NCI-H345 (cell line): Measurements from ENCODE around the gene FXYD5.
"Not testable (repeated sequence)": the region's sequence is repeated elsewhere in the genome, so short reads cannot be mapped to it uniquely, and the experiment has no call there.

Source experiments
- DNase-seq: peaks from one replicate; lab custom pipeline; 2025; lab: John Stamatoyannopoulos, UW

FXYD5 gene

GRCh38 chr19:35179830-35180229 lies 25.3 kb downstream of the FXYD5 start:
- no peak for DNase-seq

- DNase-seq = no peak
Measured at GRCh38 chr19:35181387-35181786, 26.9 kb downstream of the FXYD5 start.

GRCh38 chr19:35184267-35184666 lies 29.7 kb downstream of the FXYD5 start:
- no peak for DNase-seq

GRCh38 chr19:35184884-35185283 lies 30.3 kb downstream of the FXYD5 start:
- DNase-seq = no peak

GRCh38 chr19:35194012-35194984 lies 39.8 kb downstream of the FXYD5 start:
- no peak for DNase-seq

- no peak for DNase-seq
Measured at GRCh38 chr19:35195830-35196229, 41.3 kb downstream of the FXYD5 start.

GRCh38 chr19:35196861-35197260 lies 42.3 kb downstream of the FXYD5 start:
- not testable (repeated sequence) for DNase-seq

- DNase-seq = no peak
Measured at GRCh38 chr19:35199481-35199880, 44.9 kb downstream of the FXYD5 start.

- no peak for DNase-seq
Measured at GRCh38 chr19:35202722-35203688, 48.5 kb downstream of the FXYD5 start.

GRCh38 chr19:35204799-35205732 lies 50.5 kb downstream of the FXYD5 start:
- no peak for DNase-seq

GRCh38 chr19:35205733-35206323 lies 51.3 kb downstream of the FXYD5 start:
- DNase-seq = no peak

GRCh38 chr19:35206379-35206778 lies 51.8 kb downstream of the FXYD5 start:
- no peak for DNase-seq

GRCh38 chr19:35206855-35207254 lies 52.3 kb downstream of the FXYD5 start:
- DNase-seq = no peak

- no peak for DNase-seq
Measured at GRCh38 chr19:35207391-35207871, 52.9 kb downstream of the FXYD5 start.

GRCh38 chr19:35208121-35208520 lies 53.6 kb downstream of the FXYD5 start:
- DNase-seq = no peak

- DNase-seq = no peak
Measured at GRCh38 chr19:35209646-35210045, 55.1 kb downstream of the FXYD5 start.

GRCh38 chr19:35211545-35212230 lies 57.2 kb downstream of the FXYD5 start:
- no peak for DNase-seq

- no peak for DNase-seq
Measured at GRCh38 chr19:35212241-35212640, 57.7 kb downstream of the FXYD5 start.

GRCh38 chr19:35213663-35214632 lies 59.4 kb downstream of the FXYD5 start:
- DNase-seq = peak; percentile 61
